Measurements from ENCODE around the gene MAN1C1.

DNA sequence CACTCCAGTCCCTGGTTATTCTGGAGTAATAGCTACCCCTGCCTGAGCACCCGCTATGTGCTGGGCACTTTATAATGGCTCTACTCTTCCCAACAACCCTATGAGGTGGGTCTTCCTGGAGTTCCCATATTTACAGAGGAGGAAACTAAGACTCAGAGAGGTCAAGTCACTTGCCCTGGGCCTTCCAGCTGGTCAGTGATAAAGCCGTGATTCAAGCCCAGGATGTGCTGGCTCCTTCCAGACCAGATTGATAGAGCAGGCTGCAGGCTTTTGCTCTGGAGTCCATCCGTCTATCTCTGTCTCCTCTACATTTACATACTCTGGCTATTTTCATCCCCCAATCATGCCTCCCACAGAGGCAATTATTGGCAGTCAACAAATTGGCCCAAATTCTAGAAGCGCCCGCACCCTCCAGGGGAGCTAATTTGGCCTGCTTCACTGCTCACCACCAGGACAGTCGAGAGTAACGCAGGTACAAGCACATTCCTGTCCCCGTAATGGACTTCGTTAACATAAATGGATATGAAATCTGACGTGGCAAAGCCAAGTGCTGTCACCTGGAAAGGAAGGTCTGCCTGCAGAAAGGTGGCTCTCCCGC lies 143.6 kb downstream of the MAN1C1 start:
- no peak for TF ChIP-seq CTCF (IDR thresholded peaks at IDR 0.05)
- TF ChIP-seq, protein P1, sequence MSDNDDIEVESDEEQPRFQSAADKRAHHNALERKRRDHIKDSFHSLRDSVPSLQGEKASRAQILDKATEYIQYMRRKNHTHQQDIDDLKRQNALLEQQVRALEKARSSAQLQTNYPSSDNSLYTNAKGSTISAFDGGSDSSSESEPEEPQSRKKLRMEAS (IDR thresholded peaks at IDR 0.05; ENCODE audit: low read depth) = no peak
- TF ChIP-seq EP300 (IDR thresholded peaks at IDR 0.05; ENCODE audit: borderline replicate concordance in 1 of 2, low read depth in 1 of 2, low read length in 1 of 2) = no peak
- no peak for TF ChIP-seq RXRA (IDR thresholded peaks at IDR 0.05; ENCODE audit: borderline replicate concordance, low read depth)
- no peak for TF ChIP-seq FOXJ3 (CRISPR knock-in tag; IDR thresholded peaks at IDR 0.05)
- TF ChIP-seq EZH2phosphoT487 (IDR thresholded peaks at IDR 0.05; ENCODE audit: borderline replicate concordance, low read depth) = no peak
- TF ChIP-seq POLR2AphosphoS5 (IDR thresholded peaks at IDR 0.05; ENCODE audit: low read depth, low read length) = no peak
- TF ChIP-seq, protein P2, sequence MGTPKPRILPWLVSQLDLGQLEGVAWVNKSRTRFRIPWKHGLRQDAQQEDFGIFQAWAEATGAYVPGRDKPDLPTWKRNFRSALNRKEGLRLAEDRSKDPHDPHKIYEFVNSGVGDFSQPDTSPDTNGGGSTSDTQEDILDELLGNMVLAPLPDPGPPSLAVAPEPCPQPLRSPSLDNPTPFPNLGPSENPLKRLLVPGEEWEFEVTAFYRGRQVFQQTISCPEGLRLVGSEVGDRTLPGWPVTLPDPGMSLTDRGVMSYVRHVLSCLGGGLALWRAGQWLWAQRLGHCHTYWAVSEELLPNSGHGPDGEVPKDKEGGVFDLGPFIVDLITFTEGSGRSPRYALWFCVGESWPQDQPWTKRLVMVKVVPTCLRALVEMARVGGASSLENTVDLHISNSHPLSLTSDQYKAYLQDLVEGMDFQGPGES (IDR thresholded peaks at IDR 0.05; ENCODE audit: low read depth, low read length) = no peak
- TF ChIP-seq TEAD4 (IDR thresholded peaks at IDR 0.05; ENCODE audit: borderline replicate concordance, insufficient read depth) = no peak
- no peak for TF ChIP-seq MEF2A (IDR thresholded peaks at IDR 0.05; ENCODE audit: borderline replicate concordance, low read depth)
- no peak for TF ChIP-seq TCF12 (IDR thresholded peaks at IDR 0.05)
